MM.1S (cell line): ENCODE measurements around the gene FBN2.

Experiments used
- EZH2 ChIP-seq: fragments of 300-600 bp; sonication (generic); optimal IDR thresholded peaks from 2 replicates; pipeline ENCODE3; 2017; ENCODE audit warnings: low read depth, mild to moderate bottlenecking, antibody characterized with exemption, low read length, mixed read lengths
- EZH2phosphoT487 ChIP-seq: fragments of 300-600 bp; sonication (generic); IDR thresholded peaks from 2 replicates; pipeline ENCODE4 v1.6.1; 2018; ENCODE audit warnings: antibody characterized with exemption, low read length
- TF ChIP-seq, protein P1 (sequence below): fragments of 300-600 bp; sonication (generic); IDR thresholded peaks from 2 replicates; pipeline ENCODE4 v1.5.1; 2016; ENCODE audit warnings: antibody characterized with exemption, low read length, mixed read lengths

- TF ChIP-seq EZH2phosphoT487 (no peak), EZH2 (no peak)
- TF ChIP-seq, protein P1, sequence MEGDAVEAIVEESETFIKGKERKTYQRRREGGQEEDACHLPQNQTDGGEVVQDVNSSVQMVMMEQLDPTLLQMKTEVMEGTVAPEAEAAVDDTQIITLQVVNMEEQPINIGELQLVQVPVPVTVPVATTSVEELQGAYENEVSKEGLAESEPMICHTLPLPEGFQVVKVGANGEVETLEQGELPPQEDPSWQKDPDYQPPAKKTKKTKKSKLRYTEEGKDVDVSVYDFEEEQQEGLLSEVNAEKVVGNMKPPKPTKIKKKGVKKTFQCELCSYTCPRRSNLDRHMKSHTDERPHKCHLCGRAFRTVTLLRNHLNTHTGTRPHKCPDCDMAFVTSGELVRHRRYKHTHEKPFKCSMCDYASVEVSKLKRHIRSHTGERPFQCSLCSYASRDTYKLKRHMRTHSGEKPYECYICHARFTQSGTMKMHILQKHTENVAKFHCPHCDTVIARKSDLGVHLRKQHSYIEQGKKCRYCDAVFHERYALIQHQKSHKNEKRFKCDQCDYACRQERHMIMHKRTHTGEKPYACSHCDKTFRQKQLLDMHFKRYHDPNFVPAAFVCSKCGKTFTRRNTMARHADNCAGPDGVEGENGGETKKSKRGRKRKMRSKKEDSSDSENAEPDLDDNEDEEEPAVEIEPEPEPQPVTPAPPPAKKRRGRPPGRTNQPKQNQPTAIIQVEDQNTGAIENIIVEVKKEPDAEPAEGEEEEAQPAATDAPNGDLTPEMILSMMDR: no peak
These were observed 203.9 kb downstream of the FBN2 start for GRCh38 chr5:128334010-128334716.
